Gastroesophageal sphincter (tissue), 3 donors: ENCODE measurements around the gene DDX20.

Experiments used
- CTCF ChIP-seq, 4 experiments: fragments of 200-600 bp in 2 of 4; fragments of 450-650 bp in 2 of 4; sonication (generic) in 1 of 4; IDR thresholded peaks; one replicate each; pipeline ENCODE4 v1.5.1; 2017 to 2019; ENCODE audit warnings: antibody characterized with exemption in 4 of 4, mild to moderate bottlenecking in 2 of 4, moderate library complexity in 2 of 4
- EP300 ChIP-seq: sonication (generic); formaldehyde crosslinking; IDR thresholded peaks from one replicate; pipeline ENCODE4 v1.6.1; 2017; ENCODE audit warnings: antibody characterized with exemption, mild to moderate bottlenecking
- POLR2A ChIP-seq, 2 donors: fragments of 450-650 bp; IDR thresholded peaks; one replicate each; pipeline ENCODE4 v1.6.1; 2017; ENCODE audit warnings: antibody characterized with exemption in 2 of 2, mild to moderate bottlenecking in 2 of 2, moderate library complexity in 1 of 2
- POLR2AphosphoS5 ChIP-seq: sonication (generic); formaldehyde crosslinking; IDR thresholded peaks from one replicate; pipeline ENCODE4 v1.6.1; 2017; ENCODE audit warnings: antibody characterized with exemption

- TF ChIP-seq CTCF (IDR thresholded peaks at IDR 0.05) (no peak), POLR2A (IDR thresholded peaks at IDR 0.05) (no peak), POLR2AphosphoS5 (no peak), EP300 (no peak)
Measured at GRCh38 chr1:111736548-111737215, 19.0 kb upstream of the DDX20 start.
